LHCN-M2 (cell line): Measurements from ENCODE around the gene RRP1B. TPM values are rescaled to one million over a fixed set of nuclear protein-coding genes. Genes with fewer than 3 reads are reported as not detected.

Experiments used
- DNase-seq: peaks from one replicate; pipeline ENCODE4 v3.0.0-alpha.2; 2012; ENCODE audit warnings: low read depth
- total RNA-seq: library from RNA; depleted of rRNA; stranded (reverse); fragments of >200 nt; gene quantifications from 2 replicates; pipeline ENCODE4 v1.2.3, GENCODE V29; 2014; rRNA removed

Gene RRP1B
- total RNA-seq, 1 experiment from 2014 or later: 36.8 TPM

DNA sequence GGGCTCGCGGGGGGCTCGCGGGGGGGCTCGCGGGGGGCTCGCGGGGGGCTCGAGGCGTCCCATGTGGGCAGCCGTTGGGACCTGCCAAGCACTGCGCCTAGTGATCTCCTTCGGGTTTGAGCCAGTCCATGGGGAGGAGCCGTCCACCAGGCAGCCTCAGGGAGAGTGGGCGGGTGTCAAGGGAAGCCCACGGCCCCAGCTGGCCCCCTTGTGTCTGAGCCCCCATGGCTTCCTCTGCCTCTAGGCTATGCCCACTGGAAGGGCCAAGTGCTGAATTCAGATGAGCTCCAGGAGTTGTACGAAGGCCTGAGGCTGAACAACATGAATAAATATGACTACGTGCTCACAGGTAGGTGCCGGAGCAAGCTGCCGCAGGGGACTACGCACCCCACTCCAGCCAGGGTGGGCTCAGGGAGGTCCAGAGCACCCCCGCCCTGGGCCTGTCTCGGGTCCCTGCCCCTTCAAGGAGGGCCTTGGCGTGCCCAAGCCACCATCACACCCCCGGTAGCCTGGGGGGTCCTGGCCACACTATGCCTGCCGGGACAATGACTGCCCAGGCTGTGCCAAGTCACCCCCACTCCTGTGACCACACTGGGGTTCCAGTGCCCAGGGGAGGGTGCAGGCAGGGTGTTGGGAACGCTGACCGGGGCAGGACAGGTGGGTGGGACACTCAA is 82.2 kb downstream of the RRP1B start:
- DNase-seq: no peak

GRCh38 chr21:43743947-43744346 is 84.6 kb downstream of the RRP1B start:
- no peak for DNase-seq

- no peak for DNase-seq
Observed at GRCh38 chr21:43744725-43745124, 85.4 kb downstream of the RRP1B start.

Other genes starting within 250 kb of the RRP1B start
- 12.1 and 20.3 TPM in 2 replicates for gene SIK1, start 232.4 kb upstream of the RRP1B start, total RNA-seq
- gene HSF2BP, start 72 bp upstream of the RRP1B start, total RNA-seq: 2.4 and 2.6 TPM in 2 replicates
- gene PDXK, start 59.6 kb downstream of the RRP1B start, total RNA-seq: 47.6 and 59.9 TPM in 2 replicates
- gene CSTB, start 116.7 kb downstream of the RRP1B start, total RNA-seq: 5.8 and 9.8 TPM in 2 replicates
- gene RRP1, start 130.0 kb downstream of the RRP1B start, total RNA-seq: 27.9 and 28.6 TPM in 2 replicates
- 21.7 and 24.0 TPM in 2 replicates for gene AGPAT3, start 205.7 kb downstream of the RRP1B start, total RNA-seq